Measurements from ENCODE around the gene RAB11FIP4.

- TF ChIP-seq CTCF (IDR thresholded peaks at IDR 0.05; ENCODE audit: low read depth, low read length, poor library complexity, severe bottlenecking) (no peak), EZH2phosphoT487 (IDR thresholded peaks at IDR 0.05; ENCODE audit: borderline replicate concordance, low read length) (no peak)
These were observed 122.4 kb downstream of the RAB11FIP4 start for GRCh38 chr17:31513731-31514427.
